Activated CD4-positive, alpha-beta T cell treated with anti-CD3 and anti-CD28 coated beads, Interleukin-2, Interleukin-6, amounts not matched to agents 100 ng/mL and 50 ng/mL, durations not matched to agents 16 hours and 8 hours (primary cell): Measurements from ENCODE around the gene GPC1.

Experiments used
- DNase-seq: peaks from one replicate; pipeline ENCODE4 v3.0.0-alpha.2; 2020

Gene GPC1

DNA sequence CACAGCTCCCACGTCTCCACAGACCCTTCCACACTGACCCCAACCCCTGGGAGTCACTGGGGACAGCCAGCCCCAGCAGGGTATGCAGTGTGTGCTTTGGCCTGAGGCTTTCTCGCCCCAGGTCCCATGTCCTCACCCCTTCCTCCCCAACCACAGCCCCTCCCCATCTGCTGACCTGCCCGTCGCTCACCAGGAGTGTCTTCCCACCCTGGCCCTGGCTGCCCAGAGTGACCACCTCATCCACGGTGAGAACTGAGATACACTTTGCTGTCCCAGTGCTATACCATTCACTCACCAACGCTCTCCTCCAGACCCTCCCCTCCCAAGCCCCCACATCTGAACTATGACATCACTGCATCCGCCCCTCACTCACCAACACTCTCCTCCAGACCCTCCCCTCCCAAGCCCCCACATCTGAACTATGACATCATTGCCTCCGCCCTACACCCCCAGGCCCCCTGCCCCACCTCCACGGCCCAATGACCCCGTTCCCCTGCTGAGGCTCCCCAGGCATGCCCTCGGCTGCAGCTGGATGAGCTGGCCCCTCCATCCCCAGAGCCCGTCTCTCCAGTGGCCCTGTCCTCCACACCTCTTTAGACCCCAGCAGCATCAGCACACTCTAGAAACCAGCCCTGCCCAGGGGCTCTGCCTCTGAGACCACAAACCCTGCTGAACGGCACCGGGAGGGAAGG is 67.1 kb downstream of the GPC1 start:
- no peak for DNase-seq

DNA sequence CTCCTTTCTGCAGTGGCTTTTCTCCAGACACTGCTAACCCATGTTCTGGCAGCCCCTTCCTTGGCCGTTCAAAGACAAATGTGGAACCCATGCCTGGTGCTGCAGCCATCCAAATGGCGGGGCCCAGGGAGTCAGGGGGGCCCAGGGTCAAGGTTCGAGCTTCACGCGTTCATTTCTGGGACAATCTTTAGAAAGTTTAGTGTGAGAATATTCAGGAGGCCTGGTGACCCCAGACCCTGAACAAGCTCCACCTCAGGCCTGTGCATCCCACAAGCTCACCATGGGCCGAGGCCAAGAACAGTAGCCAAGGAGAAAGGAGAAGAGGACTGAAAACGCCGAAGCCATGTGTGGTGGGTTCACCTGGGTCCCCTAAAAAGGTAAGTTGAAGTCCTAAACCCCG is 67.9 kb downstream of the GPC1 start:
- no peak for DNase-seq

DNA sequence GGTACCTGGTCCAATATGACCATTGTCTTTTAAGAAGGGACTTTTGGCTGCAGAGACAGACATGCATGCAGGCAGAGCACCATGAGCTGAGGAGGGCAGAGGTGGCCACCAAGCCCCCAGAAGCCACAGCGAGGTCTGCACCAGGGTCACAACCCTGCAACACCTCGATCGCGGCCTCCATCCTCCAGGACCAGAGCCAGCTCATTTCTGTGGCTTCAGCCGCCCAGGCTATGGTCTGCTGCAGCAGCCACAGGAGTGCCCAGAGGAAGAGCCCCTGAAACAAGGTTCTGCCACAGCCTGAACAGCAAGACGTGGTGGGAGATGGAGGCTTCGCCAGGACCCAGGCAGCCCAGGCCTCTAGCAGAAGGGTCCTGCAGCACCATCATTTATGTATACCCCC is 68.4 kb downstream of the GPC1 start:
- no peak for DNase-seq

DNA sequence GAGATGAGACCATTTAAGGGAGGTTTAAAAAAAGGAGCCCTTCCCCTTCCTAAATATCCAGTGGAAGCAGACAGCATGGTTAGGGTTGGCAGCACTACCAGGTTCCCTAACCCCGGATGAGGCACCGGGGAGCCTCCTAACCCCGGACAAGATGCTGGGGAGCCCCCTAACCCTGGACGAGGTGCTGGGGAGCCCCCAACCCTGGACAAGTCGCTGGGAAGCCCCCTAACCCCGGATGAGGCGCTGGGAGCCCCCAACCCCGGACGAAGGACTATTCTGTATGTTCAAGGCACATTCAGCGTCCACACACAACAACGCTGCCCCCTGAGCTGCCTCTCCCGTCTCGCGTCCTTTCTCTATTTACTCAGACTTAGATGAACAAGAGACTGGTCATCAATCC is 70.4 kb downstream of the GPC1 start:
- no peak for DNase-seq

DNA sequence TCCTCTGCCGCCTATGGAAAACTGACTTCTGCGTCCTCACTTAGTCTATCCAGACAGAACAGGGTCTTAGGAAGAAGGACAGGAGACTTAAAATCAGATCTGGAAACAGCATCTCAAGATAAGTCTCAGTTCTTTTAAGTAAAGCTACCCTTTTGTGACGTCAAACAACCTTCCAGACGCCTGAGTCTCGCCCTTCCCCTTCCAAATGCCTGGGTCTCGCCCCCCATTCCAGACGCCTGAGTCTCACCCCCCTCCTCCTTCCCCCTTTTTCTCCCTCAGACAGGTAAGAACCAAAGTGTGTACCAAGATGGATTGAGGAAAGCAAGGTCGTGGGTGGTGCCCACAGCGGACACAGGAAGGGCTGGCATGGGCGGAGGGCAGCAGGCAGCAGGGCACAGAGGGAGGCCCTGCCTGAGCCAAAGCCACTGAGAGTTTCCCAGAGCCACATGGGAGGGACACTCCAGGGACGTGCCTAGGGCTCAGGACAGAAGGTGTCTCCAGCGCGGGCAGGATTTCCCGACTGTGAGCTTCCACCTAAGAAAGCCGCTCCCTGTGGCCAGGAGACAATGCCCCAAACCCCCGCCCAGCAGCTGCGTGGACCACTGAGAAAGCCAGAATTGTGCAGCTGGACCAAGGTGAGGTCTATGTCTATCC is 71.1 kb downstream of the GPC1 start:
- no peak for DNase-seq

DNA sequence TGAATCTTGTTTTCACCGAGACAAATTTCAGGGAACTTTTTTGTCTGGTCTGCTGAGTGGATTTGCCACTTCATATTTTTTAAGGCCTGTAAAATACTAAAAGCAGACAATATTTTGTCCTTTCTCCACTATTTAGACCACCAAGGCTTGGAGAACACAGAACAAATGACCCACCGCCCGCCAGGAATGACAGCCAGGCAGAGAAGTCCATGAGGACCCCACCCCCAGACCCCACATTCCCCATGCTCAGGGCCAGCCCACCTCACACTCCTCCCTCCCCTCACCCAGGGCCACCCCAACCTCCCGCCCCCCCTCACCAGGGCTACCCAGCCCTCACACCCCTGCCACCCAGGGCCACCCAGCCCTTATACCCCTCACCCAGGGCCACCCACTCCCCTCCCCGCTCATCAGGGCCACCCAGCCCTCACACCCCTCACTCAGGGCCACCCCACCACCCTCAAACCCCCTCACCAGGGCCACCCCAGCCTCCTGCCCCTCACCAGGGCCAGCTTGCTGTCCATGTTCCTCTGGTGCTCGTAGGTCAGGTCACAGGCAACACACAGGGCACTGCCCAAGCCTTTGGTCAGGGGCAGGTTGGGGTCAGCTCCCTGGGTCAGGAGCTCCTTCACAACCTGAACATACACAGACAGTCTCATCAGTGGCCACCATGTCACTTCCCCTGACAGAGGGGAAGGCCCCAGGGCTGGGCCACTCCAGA is 71.8 kb downstream of the GPC1 start:
- no peak for DNase-seq

DNA sequence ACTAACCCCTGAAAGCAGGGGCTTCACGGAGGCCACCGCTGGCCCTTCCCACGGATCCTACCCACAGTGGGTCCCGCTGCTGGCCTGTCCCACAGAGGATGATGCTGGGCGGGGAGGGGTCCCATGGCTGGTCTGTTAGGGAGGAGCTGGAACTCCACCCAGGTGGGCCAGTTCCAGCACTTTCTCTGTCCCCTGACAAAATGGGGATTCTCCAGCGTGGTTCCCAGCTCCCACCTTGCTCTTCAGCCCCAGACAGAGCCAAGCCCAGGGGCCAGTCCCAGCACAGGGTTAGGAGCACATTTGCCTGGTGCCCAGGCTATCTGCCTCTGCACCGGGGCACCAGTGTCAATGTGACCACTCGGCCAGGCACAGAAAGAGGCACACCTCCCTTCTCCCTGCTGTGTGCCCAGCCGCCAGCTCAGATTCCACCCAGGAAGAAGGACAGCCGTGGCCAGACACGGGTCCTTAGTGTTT is 72.4 kb downstream of the GPC1 start:
- no peak for DNase-seq

DNA sequence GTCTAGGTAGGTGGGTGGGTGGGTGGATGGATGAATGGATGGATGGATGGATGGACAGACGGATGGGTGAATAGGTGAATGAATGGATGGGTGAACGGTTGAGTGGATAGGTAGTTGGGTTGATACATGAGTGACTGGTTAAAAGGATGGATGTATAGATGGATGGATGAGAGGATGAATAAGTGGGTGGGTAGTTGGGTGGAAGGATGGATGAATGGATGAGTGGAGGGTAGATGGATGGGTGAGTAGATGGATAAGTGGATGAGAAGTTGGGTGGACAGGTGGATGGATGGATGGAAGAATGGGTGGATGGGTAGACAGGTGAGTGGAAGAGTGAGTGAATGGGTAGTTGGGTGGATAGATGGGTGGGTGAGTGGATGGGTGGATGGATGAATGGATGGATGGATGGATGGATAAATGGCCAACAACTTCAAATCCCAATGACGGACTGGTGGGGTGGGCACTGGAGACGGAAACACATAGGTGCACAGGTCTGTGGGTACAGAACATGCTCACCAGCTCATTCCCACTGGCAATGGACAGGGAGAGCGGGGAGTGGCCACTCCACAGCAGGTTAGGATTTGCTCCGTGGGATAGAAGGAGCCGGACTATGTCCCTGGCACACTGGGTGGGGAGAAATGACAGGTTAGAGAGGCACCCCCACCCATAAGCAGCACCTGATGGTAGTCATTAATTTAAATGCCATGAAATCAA is 73.5 kb downstream of the GPC1 start:
- DNase-seq, result no peak

DNA sequence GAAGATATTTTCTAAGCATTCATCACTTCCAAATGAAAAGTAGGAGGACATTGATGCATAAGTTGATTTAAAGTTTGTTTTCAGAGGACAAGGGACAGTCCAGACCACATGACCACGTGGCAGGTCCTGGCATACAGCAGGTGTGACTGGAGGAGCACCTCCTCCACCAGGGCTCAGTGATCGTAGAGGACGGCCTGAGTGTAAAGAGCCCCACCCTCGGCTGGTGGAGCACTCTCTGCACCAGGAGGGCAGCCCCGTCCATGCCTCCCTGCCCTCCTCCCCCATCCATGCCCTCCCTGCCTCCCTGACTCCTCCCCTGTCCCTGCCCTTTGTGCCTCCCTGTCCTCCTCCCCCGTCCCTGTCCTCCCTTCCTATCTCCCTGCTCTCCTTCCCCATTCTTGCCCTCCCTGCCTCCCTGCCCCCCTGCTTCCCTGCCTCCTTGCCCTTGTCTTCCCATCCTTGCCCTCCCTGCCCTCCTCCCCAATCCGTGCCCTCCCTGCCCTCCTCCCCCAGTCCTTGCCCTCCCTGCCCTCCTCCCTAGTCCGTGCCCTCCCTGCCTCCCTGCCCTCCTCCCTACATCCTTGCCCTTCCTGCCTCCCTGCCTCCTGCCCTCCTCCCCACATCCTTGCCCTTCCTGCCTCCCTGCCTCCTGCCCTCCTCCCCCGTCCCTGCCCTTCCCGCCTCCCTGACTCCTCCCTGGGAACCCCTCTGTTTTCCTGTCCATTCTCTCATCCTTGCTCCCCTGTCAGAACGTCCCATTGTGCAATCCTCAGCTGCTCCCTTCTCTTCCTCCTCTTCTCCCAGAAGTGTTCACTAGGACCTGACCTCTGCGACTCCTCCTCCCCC is 74.4 kb downstream of the GPC1 start:
- DNase-seq, result no peak

DNA sequence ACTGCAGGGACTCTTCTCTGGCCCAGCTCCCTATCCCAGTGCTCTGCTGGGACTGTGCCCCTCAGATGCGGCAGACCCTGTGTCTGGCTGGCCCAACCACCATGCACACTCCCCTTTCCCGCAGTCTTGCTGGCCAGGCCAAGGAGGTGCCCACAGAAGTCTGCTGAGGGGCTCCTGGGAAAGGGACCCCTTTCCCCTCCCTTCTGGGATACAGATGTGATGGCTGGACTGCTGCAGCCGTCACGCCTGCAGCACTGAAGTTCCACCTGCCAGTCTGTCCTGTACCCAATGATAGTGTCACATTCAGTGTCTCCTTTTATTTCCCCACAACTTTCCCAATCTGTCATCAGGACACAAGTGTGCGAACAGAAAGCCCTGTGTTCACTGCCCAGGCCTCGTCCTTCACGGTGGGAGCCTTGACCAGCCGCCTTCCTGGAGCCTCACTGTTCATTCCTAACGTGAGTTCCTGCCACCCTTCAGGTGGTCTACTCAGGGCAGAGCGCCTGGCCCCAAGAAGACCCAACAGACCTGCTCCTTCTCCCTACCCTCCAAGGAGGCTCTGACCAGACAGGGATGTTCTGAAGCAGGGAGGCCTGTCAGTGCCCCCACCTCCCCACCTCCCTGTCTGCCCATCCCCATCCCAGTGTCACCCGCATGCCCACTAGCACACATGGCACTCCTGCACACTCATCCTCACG is 75.2 kb downstream of the GPC1 start:
- DNase-seq, result no peak

DNA sequence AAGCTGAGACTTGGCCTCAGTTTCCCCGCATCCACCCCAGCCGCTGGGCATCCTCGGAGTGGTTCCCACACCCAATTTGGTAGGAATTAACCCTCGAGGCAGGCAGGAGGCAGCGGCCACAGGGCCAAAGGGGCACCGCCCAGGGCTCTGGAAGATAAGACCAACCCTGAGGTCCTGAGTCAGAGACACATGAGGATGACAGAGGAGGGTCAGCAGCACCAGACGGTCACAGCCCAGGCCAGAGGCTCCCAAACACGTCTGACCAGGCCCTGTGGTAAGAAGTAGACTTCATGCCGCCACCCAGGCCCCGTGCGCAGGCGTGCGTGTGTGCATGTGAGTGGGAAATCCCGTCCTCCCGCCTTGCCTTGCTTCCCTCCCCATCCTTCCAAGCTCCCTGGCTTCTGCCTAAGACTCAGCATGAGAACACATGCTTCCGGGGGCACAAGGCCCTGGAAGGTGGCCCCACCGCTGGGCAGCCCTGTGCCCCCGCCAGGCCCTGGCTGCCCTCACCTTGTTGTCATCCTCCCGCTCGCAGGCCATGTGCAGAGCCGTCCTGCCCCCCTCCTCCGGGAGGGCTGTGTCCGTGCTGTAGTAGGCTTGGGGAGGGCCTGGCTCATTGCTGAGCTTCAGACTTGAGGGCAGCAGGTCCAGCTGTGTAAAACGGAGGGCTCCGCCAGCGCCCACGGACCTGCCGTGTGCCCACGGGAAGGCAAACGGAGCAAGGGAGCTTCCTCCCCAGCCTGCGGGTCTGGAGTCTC is 76.1 kb downstream of the GPC1 start:
- no peak for DNase-seq

DNA sequence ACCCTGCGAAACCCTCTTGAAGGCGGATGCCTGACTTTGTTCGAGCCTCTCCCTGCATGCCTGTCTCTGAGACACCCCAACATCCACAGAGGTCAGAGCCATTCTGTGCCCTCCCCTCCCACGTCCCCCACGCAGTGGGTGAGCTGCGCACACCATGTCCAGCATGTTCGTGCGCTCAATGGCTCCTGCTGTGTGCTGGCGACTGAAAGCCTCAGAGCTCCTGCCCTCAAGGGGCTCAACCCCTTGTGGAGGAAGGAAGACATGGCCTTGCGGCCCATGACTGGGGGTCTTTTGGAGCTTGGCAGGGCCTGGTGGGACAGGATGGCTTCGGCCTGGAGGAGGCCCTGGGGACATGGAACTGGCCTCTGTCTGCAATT is 76.6 kb downstream of the GPC1 start:
- DNase-seq, result no peak

DNA sequence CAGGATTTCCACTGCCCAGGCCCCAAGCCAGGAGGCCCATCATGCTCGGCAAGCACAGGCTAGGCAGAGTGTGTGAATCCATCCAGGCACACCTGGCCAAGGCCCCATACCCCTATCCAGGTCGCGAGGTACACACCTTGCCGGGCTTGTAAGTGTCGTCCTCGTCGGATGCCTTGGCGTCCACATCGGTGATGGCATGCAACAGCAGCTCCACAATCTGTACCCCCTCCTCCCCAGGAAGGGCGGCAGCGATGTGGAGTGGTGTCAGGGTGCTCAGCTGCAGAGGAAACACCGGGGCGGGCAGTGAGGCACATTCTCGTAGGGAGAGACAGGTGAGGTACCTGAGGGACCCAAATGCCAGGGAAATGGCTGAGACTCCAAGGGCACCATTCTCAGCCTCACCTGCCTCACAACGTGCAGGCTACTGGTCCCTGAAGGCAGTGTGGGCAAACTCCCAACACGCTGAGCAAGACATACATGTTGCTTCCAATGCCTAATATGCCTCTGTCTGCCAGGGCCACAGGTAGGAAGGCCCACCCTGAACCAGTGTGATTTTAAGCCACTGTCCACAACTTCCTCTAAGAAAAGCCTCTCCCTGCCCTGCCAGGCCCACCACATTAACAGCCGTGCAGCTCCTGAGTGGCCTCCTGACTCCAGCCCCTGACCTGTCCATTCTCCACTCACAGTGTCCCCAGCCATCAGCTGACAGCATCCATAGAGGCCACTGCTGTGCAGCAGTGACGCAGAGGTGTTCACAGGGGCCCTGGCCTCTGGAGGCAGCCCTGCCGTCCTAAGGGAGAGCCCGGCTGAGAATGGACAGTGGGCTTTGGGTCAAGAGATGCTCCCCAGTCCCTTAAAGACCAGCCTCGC is 77.4 kb downstream of the GPC1 start:
- no peak for DNase-seq

DNA sequence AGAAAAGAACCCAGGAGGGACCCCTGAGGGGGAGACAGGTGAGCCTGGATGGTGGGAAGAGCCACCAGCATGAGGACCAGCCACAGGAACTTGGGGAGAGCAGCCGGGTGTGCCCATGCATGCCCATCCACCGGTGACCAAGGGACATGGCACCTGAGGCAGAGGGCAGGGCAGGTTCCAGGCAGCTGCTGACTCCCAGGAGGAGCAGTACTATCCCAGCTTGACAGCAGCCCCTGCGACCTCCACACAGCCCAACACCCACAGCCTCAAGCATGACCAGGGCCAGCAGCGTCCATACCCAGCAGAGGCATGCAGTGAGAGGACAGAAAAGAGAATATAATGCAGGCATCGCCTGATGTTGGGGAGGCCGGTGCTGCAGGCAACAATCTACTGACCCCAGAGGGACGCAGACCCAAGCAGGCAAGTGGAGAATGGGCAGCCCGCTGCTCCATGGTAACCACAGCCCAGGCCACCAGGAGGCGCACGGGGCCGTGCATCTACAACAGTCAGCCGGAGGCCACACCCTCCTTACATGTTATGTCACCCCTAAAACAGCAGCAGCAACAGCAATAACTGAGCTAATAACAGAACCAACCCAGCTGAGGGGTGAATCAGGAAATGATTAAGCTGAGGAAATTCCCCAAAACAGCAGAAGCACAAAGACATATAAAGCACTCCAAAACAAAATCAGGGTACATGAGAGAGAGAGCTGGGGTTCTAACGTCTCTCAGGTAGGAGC is 78.3 kb downstream of the GPC1 start:
- DNase-seq, result peak; percentile 91

DNA sequence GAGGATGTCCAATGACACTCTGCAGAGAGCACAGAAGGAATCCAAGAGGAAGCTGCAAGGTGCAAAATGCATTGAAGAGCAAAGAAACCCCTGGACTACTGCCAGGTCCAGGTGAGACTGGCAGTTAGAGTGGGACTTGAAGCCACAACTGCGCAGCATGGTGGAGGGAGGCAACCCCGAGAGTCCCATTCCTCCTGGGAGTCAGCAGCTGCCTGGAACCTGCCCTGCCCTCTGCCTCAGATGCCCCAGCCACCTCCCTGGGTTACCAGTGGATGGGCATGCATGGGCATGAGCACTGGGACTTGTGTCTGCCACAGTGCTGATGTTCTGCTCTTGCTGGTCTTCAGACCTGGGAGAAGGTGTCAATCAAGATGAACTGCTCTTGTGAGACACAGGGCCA is 79.2 kb downstream of the GPC1 start:
- DNase-seq, result no peak

DNA sequence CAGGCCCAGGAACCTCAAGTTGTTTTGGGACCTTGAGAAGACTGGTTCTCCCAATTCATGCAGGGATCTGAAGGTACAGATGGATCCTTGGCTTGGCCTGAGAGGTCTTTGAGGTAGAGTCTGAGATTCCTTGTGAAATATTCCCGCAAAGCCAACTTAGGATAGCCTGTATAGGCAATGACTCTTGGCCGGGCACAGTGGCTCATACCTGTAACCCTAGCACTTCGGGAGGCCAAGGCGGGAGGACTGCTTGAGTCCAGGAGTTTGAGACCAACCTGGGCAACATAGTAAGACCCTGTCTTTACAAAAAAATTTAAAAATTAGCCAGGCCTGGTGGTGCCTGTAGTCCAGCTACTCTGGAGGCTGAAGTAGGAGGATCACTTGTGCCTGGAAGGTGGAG is 81.9 kb downstream of the GPC1 start:
- DNase-seq, result no peak
